Central memory CD8-positive, alpha-beta T cell (primary cell): ENCODE measurements around the gene PRKCA.
"Not testable (repeated sequence)": the region's sequence is repeated elsewhere in the genome, so short reads cannot be mapped to it uniquely, and the experiment has no call there.

ENCODE experiments used
- ATAC-seq: fragments of 150-1000 bp; cut with Tn5 transposase; replicated peaks from 2 replicates; pipeline ENCODE4 v1.10.0; 2022; ENCODE audit warnings: mild to moderate bottlenecking, moderate FRiP score, moderate number of reproducible peaks; ENCODE audit not compliant: poor library complexity, severe bottlenecking; ENCODE audit errors: extremely low read depth
- DNase-seq, 2 donors: peaks; one replicate each; pipeline ENCODE4 v3.0.0; 2021; ENCODE audit warnings: low spot score in 2 of 2
- H3K27ac Mint-ChIP-seq: one replicate; pipeline ENCODE4 v1.8.0; 2022; ENCODE audit warnings: low read depth, mild to moderate bottlenecking, moderate library complexity, mixed read lengths
- H3K27me3 Mint-ChIP-seq: one replicate; pipeline ENCODE4 v1.8.0; 2022; ENCODE audit warnings: mixed read lengths
- H3K36me3 Mint-ChIP-seq: one replicate; pipeline ENCODE4 v1.8.0; 2022; ENCODE audit warnings: mild to moderate bottlenecking, moderate library complexity, mixed read lengths; ENCODE audit not compliant: insufficient read depth
- H3K4me1 Mint-ChIP-seq: one replicate; pipeline ENCODE4 v1.8.0; 2022; ENCODE audit warnings: mixed read lengths
- H3K4me3 Mint-ChIP-seq: one replicate; pipeline ENCODE4 v1.8.0; 2022; ENCODE audit warnings: mild to moderate bottlenecking, moderate library complexity, mixed read lengths
- H3K9me3 Mint-ChIP-seq: one replicate; pipeline ENCODE4 v1.8.0; 2022; ENCODE audit warnings: mixed read lengths

PRKCA gene

DNA sequence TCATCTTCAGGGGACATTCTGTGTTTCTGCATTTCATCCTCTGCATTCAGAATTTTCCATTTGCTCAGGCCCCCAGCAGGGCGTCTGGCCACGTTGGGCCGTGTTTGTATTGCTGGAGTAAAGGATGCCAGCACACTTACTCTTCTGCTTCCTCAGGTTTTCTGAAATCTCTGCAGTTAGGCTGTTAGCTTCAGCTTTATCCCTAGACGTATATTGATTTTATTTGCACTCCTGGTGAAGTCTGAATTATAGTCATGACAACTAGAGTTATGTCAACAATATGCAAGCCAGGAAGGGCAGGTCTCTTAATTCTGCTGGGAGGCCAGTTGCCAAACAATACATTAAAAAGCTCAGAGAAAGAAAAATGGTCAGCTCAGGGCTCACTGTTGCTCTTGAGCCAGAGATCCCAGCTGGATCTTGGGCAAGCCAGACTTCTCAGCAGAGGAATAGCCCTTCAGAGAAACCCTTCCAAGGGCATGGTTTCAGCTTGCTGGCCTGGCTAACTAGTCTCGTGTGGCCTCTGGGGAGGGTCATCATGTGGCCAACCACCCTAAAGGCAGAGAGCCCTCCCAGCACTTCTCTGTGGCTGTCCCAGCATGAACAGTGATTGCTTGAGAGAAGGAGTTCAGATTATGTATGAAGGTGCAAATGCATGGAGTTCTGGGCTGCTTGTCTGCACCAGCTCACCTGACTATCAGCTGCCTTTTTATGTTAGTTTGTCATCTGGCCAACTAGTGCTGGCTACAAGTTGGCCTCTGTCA is 422.3 kb downstream of the PRKCA start:
- H3K4me3 Mint-ChIP-seq = no peak overlapping the region
- ATAC-seq (no peak), DNase-seq (no peak)
- no peaks in the 10 kb centered on the region for H3K36me3 Mint-ChIP-seq
- H3K27ac Mint-ChIP-seq = no peak overlapping the region
- no peaks in the 10 kb centered on the region for H3K9me3 Mint-ChIP-seq
- H3K4me1 Mint-ChIP-seq = peaks cover 13% of the 10 kb centered on the region
- H3K27me3 Mint-ChIP-seq = no peaks in the 10 kb centered on the region

GRCh38 chr17:66725438-66725837 is 423.0 kb downstream of the PRKCA start:
- not testable (repeated sequence) for H3K36me3 Mint-ChIP-seq, DNase-seq, ATAC-seq, H3K9me3 Mint-ChIP-seq, H3K27me3 Mint-ChIP-seq, H3K27ac Mint-ChIP-seq, H3K4me3 Mint-ChIP-seq
- H3K4me1 Mint-ChIP-seq = peaks cover 13% of the 10 kb centered on the region

GRCh38 chr17:66725956-66726355 is 423.5 kb downstream of the PRKCA start:
- no peaks in the 10 kb centered on the region for H3K9me3 Mint-ChIP-seq
- no peaks in the 10 kb centered on the region for H3K27me3 Mint-ChIP-seq
- no peak overlapping the region for H3K27ac Mint-ChIP-seq
- no peak overlapping the region for H3K4me3 Mint-ChIP-seq
- ATAC-seq = no peak
- no peak for DNase-seq
- peaks cover 13% of the 10 kb centered on the region for H3K4me1 Mint-ChIP-seq
- H3K36me3 Mint-ChIP-seq = no peaks in the 10 kb centered on the region

GRCh38 chr17:66726371-66726770 is 424.0 kb downstream of the PRKCA start:
- no peak for ATAC-seq
- no peak overlapping the region for H3K27ac Mint-ChIP-seq
- no peak overlapping the region for H3K4me3 Mint-ChIP-seq
- no peaks in the 10 kb centered on the region for H3K9me3 Mint-ChIP-seq
- no peaks in the 10 kb centered on the region for H3K36me3 Mint-ChIP-seq
- H3K4me1 Mint-ChIP-seq = peaks cover 13% of the 10 kb centered on the region
- DNase-seq = no peak
- no peaks in the 10 kb centered on the region for H3K27me3 Mint-ChIP-seq

DNA sequence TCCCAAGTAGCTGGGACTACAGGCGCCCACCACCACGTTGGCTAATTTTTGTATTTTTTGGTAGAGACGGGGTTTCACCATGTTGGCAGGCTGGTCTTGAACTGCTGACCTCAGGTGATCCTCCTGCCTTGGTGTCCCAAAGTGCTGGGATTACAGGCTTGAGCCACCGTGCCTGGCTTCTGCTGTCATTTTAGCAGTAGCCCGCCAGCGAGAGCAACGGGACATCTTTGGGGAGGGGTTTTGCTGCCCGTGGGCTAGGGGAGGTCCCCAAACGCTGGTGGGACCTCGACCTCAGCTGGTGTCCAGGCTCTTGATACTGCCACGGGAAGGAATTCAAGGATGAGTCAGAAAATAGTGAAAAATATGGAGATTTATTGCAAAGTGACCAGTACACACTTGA is 424.4 kb downstream of the PRKCA start:
- Mint-ChIP-seq H3K27ac (no peak overlapping the region), H3K27me3 (no peaks in the 10 kb centered on the region), H3K9me3 (no peaks in the 10 kb centered on the region), H3K4me1 (peaks cover 13% of the 10 kb centered on the region), H3K4me3 (no peak overlapping the region), H3K36me3 (peaks cover 1% of the 10 kb centered on the region)
- DNase-seq = no peak
- ATAC-seq = no peak

DNA sequence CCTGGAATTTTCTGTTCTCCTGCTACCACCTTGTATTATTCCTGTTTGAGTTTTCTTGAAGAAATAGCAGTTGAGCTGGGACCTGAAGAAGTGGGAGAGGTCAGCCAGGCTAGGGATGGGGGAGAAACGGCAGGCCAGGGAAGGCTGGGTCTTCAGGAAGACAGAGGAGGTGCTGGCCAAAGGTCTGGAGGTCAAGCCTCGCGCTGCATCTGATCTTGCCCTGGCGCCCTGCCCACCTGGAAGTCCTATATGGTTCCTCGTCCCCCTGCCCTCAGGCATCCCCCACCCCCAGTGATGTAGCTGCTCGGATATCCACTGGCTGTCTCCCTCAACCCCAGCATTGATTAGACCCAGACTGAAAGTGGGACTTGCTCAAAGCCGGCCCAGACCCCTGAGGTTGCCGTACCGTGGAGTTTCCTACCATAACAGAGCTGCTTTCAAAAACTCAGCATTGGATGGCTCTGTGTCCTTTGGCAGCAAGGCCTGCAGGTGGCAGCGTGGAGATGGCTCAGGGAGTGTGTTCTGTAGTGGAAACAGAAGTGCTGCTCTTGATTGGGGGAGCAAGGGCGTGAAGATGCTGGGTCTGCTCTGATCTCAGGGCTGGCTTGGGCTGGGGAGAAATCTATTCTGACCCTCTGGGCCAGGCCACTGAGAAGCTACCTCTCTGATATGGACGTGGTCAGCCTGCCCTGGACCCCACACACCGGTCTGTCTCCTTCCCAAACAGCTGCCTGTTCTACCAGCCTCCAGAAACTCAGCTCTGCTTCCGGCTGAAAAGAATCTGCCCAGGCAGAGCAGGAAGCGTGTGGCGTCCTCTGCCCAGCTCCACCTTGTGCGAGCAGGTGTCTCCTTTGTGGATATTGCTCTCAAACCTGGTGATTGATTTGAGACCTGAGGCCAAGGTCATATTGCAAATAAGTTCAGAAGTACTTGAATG is 425.5 kb downstream of the PRKCA start:
- Mint-ChIP-seq H3K4me1 (peaks cover 13% of the 10 kb centered on the region), H3K27ac (peak overlapping the region; percentile 13), H3K36me3 (peaks cover 2% of the 10 kb centered on the region), H3K4me3 (no peak overlapping the region), H3K27me3 (no peaks in the 10 kb centered on the region), H3K9me3 (no peaks in the 10 kb centered on the region)
- DNase-seq = no peak
- peak; percentile 28 for ATAC-seq

- Mint-ChIP-seq H3K4me3 (no peak overlapping the region), H3K27me3 (no peaks in the 10 kb centered on the region), H3K4me1 (peaks cover 7% of the 10 kb centered on the region), H3K27ac (peak overlapping the region; percentile 8), H3K9me3 (no peaks in the 10 kb centered on the region), H3K36me3 (peaks cover 3% of the 10 kb centered on the region)
- DNase-seq (no peak), ATAC-seq (no peak)
Observed at GRCh38 chr17:66730461-66730923, 428.1 kb downstream of the PRKCA start.

GRCh38 chr17:66733759-66734158 is 431.3 kb downstream of the PRKCA start:
- Mint-ChIP-seq H3K27me3 (no peaks in the 10 kb centered on the region), H3K27ac (no peak overlapping the region), H3K36me3 (peaks cover 3% of the 10 kb centered on the region), H3K9me3 (no peaks in the 10 kb centered on the region), H3K4me1 (no peaks in the 10 kb centered on the region), H3K4me3 (no peak overlapping the region)
- no peak for ATAC-seq
- DNase-seq = no peak

DNA sequence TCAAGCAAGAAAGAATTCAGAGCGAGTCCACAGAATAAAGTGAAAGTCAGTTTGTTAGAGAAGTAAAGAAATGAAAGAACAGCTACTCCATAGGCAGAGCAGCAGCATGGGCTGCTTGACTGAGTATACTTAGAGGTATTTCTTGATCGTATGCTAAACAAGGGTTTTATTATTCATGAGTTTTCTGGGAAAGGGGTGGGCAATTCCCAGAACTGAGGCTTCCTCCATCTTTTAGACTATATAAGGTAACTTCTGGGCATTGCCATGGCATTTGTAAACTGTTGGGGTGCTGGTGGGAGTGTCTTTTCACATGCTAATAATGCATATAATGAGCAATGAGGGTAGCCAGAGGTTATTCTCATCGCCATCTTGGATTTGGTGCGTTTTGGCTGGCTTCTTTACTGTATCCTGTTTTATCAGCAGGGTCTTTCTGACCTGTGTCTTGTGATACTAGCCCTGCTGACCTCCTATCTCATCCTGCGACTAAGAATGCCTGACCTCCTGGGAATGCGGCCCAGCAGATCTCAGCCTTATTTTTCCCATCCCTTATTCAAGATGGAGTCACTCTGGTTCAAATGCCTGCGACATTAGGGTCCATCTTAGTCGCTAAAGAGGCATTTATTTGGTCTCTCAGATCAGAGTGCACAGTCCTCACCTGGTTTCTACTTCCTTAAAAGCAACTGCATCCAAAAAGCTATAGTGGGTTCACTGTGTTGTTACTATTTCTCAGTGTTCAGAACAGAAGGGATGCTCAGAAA is 432.0 kb downstream of the PRKCA start:
- H3K4me1 Mint-ChIP-seq = no peaks in the 10 kb centered on the region
- H3K4me3 Mint-ChIP-seq = no peak overlapping the region
- no peak for ATAC-seq
- H3K27ac Mint-ChIP-seq = no peak overlapping the region
- no peaks in the 10 kb centered on the region for H3K9me3 Mint-ChIP-seq
- H3K27me3 Mint-ChIP-seq = no peaks in the 10 kb centered on the region
- peaks cover 3% of the 10 kb centered on the region for H3K36me3 Mint-ChIP-seq
- no peak for DNase-seq

DNA sequence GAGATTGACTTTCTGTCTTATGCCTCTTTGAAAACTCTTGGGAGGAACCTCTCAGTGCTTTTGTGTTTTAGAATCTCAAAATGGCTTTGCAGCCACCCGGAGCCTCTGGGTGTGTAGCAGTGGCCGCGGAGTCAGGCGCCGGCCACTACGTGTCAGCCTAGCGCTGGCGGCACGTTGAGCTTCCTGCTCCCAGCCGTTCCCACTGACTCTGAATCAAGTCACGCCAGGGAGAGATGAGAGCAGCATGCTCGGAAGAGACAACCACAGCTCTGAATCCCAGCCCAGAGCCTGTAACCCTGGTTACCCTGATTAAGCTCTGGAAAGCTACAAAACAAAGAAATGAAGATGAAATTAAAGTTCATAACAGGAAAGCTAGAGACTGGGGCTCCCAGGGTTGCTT is 435.1 kb downstream of the PRKCA start:
- H3K27me3 Mint-ChIP-seq = no peaks in the 10 kb centered on the region
- H3K27ac Mint-ChIP-seq = no peak overlapping the region
- no peak for DNase-seq
- no peaks in the 10 kb centered on the region for H3K9me3 Mint-ChIP-seq
- H3K36me3 Mint-ChIP-seq = peaks cover 3% of the 10 kb centered on the region
- no peak for ATAC-seq
- H3K4me3 Mint-ChIP-seq = no peak overlapping the region
- no peaks in the 10 kb centered on the region for H3K4me1 Mint-ChIP-seq

DNA sequence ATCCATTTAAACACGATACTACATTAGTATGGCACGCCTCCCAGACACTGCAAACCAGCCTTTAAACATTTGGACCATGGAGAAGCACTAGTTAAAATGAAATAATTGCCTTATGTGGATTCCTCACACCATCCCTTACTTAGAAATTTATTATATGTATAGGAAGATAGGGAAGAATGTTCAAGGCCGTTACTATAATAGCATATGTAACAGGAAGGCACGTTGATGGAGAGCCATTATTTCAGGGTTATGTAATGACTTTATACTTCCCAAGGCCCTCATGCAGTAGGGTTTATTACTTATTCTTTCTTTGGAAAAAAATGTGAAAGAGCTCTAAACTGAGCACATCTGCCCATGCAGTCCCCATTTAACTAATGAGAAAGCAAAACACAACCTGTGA is 435.9 kb downstream of the PRKCA start:
- Mint-ChIP-seq H3K36me3 (peaks cover 3% of the 10 kb centered on the region), H3K4me1 (no peaks in the 10 kb centered on the region), H3K27ac (no peak overlapping the region)

GRCh38 chr17:66739553-66739952 is 437.1 kb downstream of the PRKCA start:
- H3K27ac Mint-ChIP-seq = no peak overlapping the region
- H3K4me1 Mint-ChIP-seq = no peaks in the 10 kb centered on the region
- H3K27me3 Mint-ChIP-seq = no peaks in the 10 kb centered on the region
- no peak overlapping the region for H3K4me3 Mint-ChIP-seq
- peaks cover 2% of the 10 kb centered on the region for H3K36me3 Mint-ChIP-seq
- no peak for DNase-seq
- H3K9me3 Mint-ChIP-seq = no peaks in the 10 kb centered on the region
- no peak for ATAC-seq

More for the DNA sequence above, 435.9 kb downstream of the PRKCA start:
- ATAC-seq = no peak
- no peaks in the 10 kb centered on the region for H3K9me3 Mint-ChIP-seq
- no peaks in the 10 kb centered on the region for H3K27me3 Mint-ChIP-seq
- H3K4me3 Mint-ChIP-seq = no peak overlapping the region
- no peak for DNase-seq
